ENCODE measurements around the gene PECR. TPM values are rescaled to one million over a fixed set of nuclear protein-coding genes. Genes with fewer than 3 reads are reported as not detected.

Gene PECR
- total and polyA plus RNA-seq, 4 donors: 31.8 to 152 (median 65.5) TPM

DNA sequence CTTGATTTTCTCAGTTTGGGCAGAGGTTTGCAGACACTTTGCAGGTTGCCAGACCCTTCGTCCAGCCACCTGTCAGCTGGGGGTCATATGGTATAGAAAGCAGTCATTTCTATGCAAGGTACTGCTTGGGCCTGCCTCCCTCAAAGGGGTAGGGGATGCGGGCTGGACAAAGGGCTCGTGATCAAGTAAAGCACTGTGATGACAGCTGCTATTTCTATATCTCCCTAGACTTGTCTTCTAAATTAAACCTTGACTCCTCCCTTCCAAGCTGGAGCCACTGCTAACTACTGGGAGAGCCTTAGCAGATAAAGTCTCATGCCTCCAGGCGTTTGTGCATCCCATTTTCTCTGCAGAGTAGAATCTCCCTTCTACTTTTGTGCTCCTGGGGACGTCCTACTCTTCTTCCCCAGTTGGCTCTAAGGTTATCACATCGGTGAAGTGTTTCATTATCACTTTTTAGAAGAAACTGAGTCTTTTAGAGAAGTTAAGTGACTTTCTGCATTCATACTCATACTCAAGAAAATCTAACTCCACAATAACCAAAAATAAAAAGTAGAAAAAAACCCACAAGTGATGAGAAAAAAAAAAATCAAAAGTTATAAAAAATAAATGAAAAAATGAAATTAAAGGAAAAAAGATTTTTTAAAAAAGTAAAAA, 26.8 kb upstream of the PECR start:
- Histone ChIP-seq H3K36me3 (ENCODE audit: control insufficient read depth in 4 of 4, insufficient read depth in 3 of 4, low read depth in 1 of 4, low read length in 3 of 4) (peaks cover 0 to 15% (median 6%) of the 10 kb centered on the region in 4 donors), H3K27me3 (ENCODE audit: control insufficient read depth in 4 of 4, insufficient read depth in 4 of 4, low read length in 3 of 4) (no peaks in the 10 kb centered on the region), H3K4me3 (ENCODE audit: low read depth in 1 of 3, low read length in 3 of 3) (peak overlapping the region; percentile 15 to 65 (median 20)), H3K9me3 (ENCODE audit: control insufficient read depth in 4 of 4, low read length in 3 of 4) (no peaks in the 10 kb centered on the region), H3K9ac (ENCODE audit: low read depth in 1 of 2, low read length in 2 of 2) (peak overlapping the region; percentile 20 to 87), H3K4me1 (ENCODE audit: control insufficient read depth in 4 of 4, insufficient read depth in 4 of 4, low read length in 3 of 4) (peaks cover 4 to 31% (median 20%) of the 10 kb centered on the region in 4 donors), H3K27ac (ENCODE audit: low read depth in 1 of 2, low read length in 2 of 2) (peak overlapping the region in 1 of 2 donors; percentile 55)
- WGBS: 57% methylated on average over 6 of the region's 6 CpGs
- TF ChIP-seq, protein P1, sequence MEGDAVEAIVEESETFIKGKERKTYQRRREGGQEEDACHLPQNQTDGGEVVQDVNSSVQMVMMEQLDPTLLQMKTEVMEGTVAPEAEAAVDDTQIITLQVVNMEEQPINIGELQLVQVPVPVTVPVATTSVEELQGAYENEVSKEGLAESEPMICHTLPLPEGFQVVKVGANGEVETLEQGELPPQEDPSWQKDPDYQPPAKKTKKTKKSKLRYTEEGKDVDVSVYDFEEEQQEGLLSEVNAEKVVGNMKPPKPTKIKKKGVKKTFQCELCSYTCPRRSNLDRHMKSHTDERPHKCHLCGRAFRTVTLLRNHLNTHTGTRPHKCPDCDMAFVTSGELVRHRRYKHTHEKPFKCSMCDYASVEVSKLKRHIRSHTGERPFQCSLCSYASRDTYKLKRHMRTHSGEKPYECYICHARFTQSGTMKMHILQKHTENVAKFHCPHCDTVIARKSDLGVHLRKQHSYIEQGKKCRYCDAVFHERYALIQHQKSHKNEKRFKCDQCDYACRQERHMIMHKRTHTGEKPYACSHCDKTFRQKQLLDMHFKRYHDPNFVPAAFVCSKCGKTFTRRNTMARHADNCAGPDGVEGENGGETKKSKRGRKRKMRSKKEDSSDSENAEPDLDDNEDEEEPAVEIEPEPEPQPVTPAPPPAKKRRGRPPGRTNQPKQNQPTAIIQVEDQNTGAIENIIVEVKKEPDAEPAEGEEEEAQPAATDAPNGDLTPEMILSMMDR (IDR thresholded peaks at IDR 0.05; ENCODE audit: low read depth, low read length, missing input control): no peak
- TF ChIP-seq FOXA2 (IDR thresholded peaks at IDR 0.05) (no peak), TAF1 (conservative IDR thresholded peaks at IDR 0.05) (no peak), EGR1 (IDR thresholded peaks at IDR 0.05; ENCODE audit: low read depth in 2 of 2) (no peak), SP1 (IDR thresholded peaks at IDR 0.05) (no peak), NR2F2 (IDR thresholded peaks at IDR 0.05) (no peak), RAD21 (IDR thresholded peaks at IDR 0.05) (no peak), RXRA (IDR thresholded peaks at IDR 0.05) (no peak), HNF4G (IDR thresholded peaks at IDR 0.05) (no peak), HNF4A (conservative IDR thresholded peaks at IDR 0.05) (no peak), GABPA (IDR thresholded peaks at IDR 0.05 in 1 of 2, conservative IDR thresholded peaks at IDR 0.05 in 1 of 2) (no peak), JUND (IDR thresholded peaks at IDR 0.05) (no peak)
- TF ChIP-seq, protein P2, sequence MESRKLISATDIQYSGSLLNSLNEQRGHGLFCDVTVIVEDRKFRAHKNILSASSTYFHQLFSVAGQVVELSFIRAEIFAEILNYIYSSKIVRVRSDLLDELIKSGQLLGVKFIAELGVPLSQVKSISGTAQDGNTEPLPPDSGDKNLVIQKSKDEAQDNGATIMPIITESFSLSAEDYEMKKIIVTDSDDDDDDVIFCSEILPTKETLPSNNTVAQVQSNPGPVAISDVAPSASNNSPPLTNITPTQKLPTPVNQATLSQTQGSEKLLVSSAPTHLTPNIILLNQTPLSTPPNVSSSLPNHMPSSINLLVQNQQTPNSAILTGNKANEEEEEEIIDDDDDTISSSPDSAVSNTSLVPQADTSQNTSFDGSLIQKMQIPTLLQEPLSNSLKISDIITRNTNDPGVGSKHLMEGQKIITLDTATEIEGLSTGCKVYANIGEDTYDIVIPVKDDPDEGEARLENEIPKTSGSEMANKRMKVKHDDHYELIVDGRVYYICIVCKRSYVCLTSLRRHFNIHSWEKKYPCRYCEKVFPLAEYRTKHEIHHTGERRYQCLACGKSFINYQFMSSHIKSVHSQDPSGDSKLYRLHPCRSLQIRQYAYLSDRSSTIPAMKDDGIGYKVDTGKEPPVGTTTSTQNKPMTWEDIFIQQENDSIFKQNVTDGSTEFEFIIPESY (IDR thresholded peaks at IDR 0.05): no peak
- TF ChIP-seq, protein P3, sequence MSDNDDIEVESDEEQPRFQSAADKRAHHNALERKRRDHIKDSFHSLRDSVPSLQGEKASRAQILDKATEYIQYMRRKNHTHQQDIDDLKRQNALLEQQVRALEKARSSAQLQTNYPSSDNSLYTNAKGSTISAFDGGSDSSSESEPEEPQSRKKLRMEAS (IDR thresholded peaks at IDR 0.05): no peak
- TF ChIP-seq, protein P4, sequence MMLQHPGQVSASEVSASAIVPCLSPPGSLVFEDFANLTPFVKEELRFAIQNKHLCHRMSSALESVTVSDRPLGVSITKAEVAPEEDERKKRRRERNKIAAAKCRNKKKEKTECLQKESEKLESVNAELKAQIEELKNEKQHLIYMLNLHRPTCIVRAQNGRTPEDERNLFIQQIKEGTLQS (IDR thresholded peaks at IDR 0.05): no peak
- TF ChIP-seq, protein P5, sequence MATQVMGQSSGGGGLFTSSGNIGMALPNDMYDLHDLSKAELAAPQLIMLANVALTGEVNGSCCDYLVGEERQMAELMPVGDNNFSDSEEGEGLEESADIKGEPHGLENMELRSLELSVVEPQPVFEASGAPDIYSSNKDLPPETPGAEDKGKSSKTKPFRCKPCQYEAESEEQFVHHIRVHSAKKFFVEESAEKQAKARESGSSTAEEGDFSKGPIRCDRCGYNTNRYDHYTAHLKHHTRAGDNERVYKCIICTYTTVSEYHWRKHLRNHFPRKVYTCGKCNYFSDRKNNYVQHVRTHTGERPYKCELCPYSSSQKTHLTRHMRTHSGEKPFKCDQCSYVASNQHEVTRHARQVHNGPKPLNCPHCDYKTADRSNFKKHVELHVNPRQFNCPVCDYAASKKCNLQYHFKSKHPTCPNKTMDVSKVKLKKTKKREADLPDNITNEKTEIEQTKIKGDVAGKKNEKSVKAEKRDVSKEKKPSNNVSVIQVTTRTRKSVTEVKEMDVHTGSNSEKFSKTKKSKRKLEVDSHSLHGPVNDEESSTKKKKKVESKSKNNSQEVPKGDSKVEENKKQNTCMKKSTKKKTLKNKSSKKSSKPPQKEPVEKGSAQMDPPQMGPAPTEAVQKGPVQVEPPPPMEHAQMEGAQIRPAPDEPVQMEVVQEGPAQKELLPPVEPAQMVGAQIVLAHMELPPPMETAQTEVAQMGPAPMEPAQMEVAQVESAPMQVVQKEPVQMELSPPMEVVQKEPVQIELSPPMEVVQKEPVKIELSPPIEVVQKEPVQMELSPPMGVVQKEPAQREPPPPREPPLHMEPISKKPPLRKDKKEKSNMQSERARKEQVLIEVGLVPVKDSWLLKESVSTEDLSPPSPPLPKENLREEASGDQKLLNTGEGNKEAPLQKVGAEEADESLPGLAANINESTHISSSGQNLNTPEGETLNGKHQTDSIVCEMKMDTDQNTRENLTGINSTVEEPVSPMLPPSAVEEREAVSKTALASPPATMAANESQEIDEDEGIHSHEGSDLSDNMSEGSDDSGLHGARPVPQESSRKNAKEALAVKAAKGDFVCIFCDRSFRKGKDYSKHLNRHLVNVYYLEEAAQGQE (IDR thresholded peaks at IDR 0.05): no peak
- no peak for DNase-seq (ENCODE audit: low spot score)

Data from liver (tissue), 9 donors.